Measurements from ENCODE around the gene NRAS.

GRCh38 chr1:114740331-114740730 lies 23.8 kb upstream of the NRAS start:
- no peak for TF ChIP-seq EZH2phosphoT487 (conservative IDR thresholded peaks at IDR 0.05; ENCODE audit: low read length)
- TF ChIP-seq, protein P1, sequence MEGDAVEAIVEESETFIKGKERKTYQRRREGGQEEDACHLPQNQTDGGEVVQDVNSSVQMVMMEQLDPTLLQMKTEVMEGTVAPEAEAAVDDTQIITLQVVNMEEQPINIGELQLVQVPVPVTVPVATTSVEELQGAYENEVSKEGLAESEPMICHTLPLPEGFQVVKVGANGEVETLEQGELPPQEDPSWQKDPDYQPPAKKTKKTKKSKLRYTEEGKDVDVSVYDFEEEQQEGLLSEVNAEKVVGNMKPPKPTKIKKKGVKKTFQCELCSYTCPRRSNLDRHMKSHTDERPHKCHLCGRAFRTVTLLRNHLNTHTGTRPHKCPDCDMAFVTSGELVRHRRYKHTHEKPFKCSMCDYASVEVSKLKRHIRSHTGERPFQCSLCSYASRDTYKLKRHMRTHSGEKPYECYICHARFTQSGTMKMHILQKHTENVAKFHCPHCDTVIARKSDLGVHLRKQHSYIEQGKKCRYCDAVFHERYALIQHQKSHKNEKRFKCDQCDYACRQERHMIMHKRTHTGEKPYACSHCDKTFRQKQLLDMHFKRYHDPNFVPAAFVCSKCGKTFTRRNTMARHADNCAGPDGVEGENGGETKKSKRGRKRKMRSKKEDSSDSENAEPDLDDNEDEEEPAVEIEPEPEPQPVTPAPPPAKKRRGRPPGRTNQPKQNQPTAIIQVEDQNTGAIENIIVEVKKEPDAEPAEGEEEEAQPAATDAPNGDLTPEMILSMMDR (IDR thresholded peaks at IDR 0.05; ENCODE audit: insufficient read depth, low read length, poor library complexity, severe bottlenecking), result no peak

All from SU-DHL-6 (cell line).